NB4 (cell line): ENCODE data around the gene NINJ1.

Experiments used
- CTCF ChIP-seq: IDR thresholded peaks from one replicate; pipeline ENCODE4 v1.5.1; 2012; ENCODE audit warnings: low read depth, low read length
- MAX ChIP-seq: IDR thresholded peaks from 2 replicates; pipeline ENCODE4 v1.6.1; 2011; ENCODE audit warnings: low read depth, low read length
- POLR2A ChIP-seq: IDR thresholded peaks from 2 replicates; pipeline ENCODE4 v1.6.1; 2011; ENCODE audit warnings: mild to moderate bottlenecking; ENCODE audit not compliant: insufficient read length; ENCODE audit errors: extremely low read depth

- TF ChIP-seq CTCF (no peak), POLR2A (no peak), MAX (no peak)
Observed at GRCh38 chr9:93181672-93182435, 47.8 kb upstream of the NINJ1 start.
